Neural progenitor cell (in vitro differentiated cells): ENCODE measurements around the gene NIPAL3.

Source experiments
- EZH2 ChIP-seq: fragments of 200-600 bp; sonication (generic); IDR thresholded peaks from 2 replicates; pipeline ENCODE4 v1.6.1; 2017; ENCODE audit warnings: antibody characterized with exemption, mild to moderate bottlenecking, moderate library complexity
- EZH2phosphoT487 ChIP-seq: fragments of 200-600 bp; sonication (generic); IDR thresholded peaks from 2 replicates; pipeline ENCODE4 v1.6.1; 2017; ENCODE audit warnings: antibody characterized with exemption
- TF ChIP-seq, protein P1 (sequence below): fragments of 200-600 bp; sonication (generic); IDR thresholded peaks from 2 replicates; pipeline ENCODE4 v1.5.1; 2017; ENCODE audit warnings: antibody characterized with exemption, mild to moderate bottlenecking

DNA sequence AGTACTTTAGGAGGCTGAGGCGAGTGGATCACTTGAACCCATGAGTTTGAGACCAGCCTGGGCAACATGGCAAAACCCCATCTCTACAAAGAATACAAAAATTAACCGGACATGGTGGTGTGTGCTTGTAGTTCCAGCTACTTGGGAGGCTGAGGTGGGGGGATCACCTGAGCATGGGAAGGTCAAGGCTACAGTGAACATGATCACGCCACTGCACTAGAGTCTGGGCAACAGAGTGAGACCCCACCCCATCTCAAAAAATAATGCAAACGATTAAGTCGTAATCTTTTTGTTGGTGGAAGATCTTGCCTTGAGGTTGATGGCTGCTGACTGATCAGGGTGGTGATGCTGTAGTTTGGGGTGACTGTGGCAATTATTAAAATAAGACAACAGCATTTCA, 93.3 kb downstream of the NIPAL3 start:
- TF ChIP-seq, protein P1, sequence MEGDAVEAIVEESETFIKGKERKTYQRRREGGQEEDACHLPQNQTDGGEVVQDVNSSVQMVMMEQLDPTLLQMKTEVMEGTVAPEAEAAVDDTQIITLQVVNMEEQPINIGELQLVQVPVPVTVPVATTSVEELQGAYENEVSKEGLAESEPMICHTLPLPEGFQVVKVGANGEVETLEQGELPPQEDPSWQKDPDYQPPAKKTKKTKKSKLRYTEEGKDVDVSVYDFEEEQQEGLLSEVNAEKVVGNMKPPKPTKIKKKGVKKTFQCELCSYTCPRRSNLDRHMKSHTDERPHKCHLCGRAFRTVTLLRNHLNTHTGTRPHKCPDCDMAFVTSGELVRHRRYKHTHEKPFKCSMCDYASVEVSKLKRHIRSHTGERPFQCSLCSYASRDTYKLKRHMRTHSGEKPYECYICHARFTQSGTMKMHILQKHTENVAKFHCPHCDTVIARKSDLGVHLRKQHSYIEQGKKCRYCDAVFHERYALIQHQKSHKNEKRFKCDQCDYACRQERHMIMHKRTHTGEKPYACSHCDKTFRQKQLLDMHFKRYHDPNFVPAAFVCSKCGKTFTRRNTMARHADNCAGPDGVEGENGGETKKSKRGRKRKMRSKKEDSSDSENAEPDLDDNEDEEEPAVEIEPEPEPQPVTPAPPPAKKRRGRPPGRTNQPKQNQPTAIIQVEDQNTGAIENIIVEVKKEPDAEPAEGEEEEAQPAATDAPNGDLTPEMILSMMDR, result no peak
- no peak for TF ChIP-seq EZH2
- TF ChIP-seq EZH2phosphoT487, result no peak
